GM21526 (cell line): Measurements from ENCODE around the gene SLC1A2.
A peak's percentile ranks its signal among the peaks of the same experiment; 100 is the strongest.

Experiments
- ATAC-seq: cut with Tn5 transposase; IDR thresholded peaks from one replicate; pipeline ENCODE4 v1.9.1; 2021; ENCODE audit warnings: moderate library complexity; ENCODE audit not compliant: unreplicated experiment, low FRiP score

Gene SLC1A2

DNA sequence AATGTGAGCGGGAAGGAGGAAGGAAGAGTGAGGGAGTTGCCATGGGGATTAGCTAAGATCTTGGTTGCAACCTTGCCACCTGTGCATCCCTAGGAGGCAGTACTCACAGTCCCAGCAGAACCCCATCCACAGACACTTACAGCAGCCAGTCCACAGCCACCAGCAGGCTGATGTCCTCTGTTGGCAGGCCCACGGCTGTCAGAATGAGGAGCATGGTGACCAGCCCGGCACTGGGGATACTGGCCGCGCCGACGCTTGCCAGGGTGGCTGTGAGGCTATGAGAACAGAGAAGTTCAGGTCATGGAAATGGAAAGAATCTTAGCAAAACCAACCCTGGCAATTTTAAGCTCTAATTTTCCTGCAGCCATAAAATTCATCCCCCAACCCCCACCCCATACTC lies 138.6 kb downstream of the SLC1A2 start:
- ATAC-seq: no peak

DNA sequence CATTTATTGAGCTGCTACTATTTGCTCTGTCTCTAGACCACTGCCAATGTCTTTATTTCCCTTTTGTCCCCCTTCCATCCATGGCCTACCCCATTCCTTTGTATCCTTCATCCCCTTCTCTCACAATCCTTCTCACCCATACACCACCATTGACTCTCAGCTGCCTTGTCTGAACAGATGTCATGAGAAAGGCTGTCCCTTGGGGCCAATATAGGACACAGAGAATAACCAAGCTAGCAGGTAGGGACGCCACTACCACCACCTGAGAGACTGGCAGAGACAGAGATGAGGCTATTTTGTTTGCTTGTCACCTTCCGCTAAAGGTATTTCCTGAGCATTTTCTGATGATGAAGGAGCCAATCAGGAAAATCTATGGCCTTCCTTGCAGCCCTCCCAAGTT lies 141.5 kb downstream of the SLC1A2 start:
- ATAC-seq: no peak

DNA sequence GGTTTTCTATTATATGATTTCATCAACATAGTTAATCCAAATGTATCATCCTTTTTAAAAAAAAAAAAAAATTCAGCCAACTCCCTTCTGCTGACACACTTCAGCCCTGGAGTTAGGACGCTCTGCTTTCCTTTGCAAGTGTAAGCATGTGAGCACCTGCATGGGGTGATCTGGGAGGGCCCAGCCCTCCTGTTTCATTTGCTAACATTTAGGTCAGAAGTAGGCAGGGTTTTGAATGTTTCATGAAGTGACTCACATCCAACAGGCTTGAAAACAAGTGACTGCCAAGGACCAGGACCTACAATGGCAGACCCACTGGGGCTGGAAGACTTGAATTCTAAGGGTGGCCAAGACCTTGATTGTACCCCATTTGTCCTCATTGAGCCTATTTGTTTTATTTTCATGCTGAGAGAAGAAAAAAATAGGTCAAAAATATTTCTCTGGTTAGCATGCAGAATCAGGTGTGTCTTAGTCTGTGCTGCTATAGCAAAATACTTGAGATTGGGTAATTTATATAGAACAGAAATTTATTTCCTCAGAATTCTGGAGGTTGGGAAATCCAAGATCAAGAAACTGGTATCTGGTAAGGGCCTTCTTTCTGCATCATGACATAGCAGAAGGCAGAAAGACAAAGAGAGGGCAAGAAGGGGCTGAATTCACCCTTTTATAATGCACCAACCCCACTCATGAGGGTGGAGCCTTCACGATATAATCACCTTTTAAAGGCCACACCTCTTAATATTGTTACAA lies 142.8 kb downstream of the SLC1A2 start:
- no peak for ATAC-seq

- ATAC-seq: no peak
These were observed 143.6 kb downstream of the SLC1A2 start for GRCh38 chr11:35275786-35276170.

DNA sequence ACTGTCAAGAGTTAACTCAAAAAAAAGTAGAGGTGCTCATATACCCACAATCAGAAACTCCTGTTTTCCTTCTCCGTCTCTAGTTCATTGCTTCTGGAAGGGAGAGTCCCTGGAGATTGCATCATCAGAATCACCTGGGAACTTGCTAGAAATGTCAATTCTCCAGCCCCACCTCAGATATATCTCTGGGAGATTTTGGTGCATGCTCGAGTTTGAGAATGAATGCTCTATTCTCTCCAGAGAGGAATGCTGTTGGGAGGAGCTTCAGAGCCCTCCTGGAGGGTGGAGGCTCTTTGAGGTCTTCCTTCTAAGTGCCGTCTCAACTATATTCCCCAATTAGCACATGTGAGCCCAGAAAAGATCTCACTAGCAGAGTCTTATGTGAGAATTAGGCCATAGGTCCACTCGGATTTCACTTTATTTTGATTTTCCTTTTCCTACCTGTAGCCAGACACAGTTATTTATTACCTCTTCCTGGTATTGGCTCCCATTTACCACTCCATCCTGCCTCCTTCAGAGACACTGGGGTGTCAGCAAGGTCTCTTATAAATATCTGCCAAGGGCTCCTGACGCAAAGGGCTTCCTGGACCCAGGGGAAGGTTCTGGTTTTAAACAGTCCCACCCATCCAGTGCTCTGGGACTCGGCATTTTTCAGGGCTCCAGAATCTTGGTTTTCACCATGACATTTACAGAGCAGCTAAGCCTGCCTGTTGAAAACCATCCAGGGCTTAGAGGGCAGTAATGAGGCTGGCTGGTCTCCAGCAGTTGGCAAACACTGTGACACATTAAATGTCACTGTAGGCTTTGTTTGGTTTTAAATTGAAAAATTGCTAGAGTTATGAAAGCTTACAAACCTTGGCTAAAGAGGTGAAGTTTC lies 144.2 kb downstream of the SLC1A2 start:
- no peak for ATAC-seq

- ATAC-seq: peak; percentile 76
These were observed 146.9 kb downstream of the SLC1A2 start for GRCh38 chr11:35272391-35272902.

GRCh38 chr11:35271031-35271430 lies 148.3 kb downstream of the SLC1A2 start:
- ATAC-seq: no peak

GRCh38 chr11:35270342-35270741 lies 149.0 kb downstream of the SLC1A2 start:
- no peak for ATAC-seq

DNA sequence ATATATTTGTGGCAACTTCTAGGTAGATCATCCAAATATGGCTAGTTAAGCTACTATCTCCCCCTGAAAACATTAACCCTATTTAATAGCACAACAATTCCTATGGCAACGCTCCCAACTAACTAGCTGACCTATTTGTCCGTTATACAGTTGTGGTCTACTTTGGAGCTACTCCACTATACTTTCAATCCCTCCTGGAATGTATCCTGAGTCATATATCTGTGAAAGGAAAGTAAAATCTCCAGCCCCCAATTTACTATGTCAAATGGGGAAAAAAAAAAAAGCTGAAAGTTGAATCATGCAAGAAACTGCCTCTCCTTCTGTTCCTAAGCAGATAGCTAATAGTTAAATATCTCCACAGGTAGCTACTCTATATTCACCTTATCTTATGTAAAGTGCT lies 151.9 kb downstream of the SLC1A2 start:
- ATAC-seq: no peak

- ATAC-seq: no peak
These were observed 153.5 kb downstream of the SLC1A2 start for GRCh38 chr11:35265755-35266454.

DNA sequence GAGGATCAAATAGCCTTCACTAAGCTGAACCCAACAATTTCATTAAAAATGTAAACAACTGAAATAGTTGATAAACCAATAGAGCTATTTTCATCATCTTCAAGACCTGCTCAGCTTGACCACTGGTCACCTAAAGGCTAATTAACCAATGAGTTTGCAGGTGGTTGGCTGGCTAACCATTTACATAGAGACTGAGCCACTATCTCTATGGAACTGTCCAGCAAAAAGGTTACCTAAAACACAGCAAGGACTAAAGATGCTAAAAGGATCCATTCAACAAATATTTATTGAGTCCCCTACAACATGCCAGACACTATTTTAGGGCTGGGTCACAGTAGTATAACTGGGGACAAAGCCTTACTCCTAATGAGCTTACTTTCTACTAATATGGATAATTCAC lies 156.6 kb downstream of the SLC1A2 start:
- no peak for ATAC-seq

DNA sequence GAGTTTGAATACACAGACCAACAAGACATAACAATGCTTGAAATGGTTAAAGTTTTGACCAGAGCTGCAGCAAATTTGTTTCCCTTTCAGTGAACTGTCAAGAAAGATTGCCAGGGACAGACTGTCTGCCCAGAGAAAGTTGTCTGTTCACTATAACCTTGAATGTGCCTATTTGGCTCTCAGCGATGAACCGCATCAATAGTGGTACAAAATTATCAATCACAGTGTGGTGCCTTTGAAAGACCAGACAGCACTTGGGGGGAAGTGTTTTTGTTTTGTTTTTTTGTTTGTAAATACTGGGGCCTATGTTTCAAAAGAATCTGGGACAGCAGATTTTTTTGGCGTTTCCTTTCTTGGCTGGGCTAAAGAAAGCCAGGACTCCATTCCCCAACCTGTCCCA lies 157.3 kb downstream of the SLC1A2 start:
- no peak for ATAC-seq

DNA sequence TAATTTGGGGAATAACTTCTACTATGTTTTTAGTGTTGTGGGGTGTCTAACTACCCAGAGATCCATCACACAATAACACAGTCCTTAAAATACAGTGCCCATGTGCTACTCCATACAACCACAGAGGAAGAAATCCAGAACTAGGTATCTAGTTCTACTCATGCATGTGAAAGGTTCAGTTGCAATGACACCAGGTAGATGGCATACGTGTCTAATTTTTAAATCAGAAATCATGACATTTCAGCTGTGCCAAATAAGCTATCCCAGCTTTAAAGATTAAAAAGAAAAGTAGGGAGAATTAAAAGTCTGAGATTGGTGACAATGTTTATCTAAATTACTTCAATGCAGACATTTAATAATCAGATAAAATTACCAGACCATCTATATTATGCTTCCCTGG lies 158.2 kb downstream of the SLC1A2 start:
- ATAC-seq: no peak

GRCh38 chr11:35260342-35260985 lies 158.9 kb downstream of the SLC1A2 start:
- no peak for ATAC-seq

DNA sequence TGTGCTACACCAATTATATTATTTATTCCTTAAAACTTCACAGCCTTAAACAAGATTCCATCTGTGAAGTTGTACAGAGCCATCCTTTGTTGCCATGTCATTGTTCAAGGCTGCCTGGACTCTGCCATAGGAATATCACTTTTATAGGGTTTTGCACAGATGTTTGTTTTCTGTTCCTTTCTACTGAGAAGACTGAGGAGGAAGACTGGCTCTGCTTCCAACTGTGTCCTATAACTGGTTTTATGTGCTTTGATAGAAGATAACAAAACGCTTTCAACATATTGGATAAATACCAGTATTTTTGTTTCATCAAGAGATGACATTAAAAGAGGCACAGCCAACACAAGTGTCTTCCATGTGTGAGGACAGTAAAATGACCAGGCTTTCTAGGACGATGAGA lies 159.8 kb downstream of the SLC1A2 start:
- no peak for ATAC-seq

DNA sequence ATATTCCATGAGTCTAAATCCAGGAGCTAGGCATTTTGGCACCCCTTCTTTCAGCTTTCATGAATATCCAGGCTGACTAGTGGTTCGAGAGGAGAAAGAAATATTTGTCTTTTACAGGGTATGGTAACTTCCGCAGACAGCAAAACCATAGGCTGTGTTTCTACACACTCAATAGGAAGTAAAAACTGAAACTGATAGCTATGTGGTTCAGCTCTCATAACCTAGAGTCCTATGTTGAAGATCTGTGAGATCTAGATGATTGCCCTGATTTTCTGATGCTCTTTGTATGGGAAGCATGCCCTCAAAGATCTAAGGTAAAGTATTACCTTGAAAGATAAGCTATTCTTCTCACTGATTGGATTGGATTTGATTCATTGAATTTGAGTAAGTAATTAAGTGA lies 162.1 kb downstream of the SLC1A2 start:
- ATAC-seq: peak; percentile 100

DNA sequence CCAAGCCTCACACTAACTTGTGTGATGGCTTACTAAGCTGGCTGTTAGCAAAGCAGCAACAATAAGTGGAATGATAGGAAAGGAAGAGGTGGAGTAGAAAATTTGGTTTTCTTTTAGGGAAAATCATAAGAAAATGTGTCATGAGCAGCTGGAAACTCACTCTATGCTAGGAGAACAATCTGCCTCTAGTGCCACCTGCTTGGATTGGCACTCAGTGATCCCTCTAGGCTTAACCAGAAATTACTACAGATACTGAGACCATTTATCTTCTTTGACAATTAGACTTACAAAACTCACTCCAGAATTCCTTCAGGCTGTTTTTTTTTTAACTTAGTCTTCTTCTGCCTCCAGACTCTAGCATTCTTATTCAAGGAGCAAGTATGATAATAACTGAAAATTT lies 163.1 kb downstream of the SLC1A2 start:
- no peak for ATAC-seq

DNA sequence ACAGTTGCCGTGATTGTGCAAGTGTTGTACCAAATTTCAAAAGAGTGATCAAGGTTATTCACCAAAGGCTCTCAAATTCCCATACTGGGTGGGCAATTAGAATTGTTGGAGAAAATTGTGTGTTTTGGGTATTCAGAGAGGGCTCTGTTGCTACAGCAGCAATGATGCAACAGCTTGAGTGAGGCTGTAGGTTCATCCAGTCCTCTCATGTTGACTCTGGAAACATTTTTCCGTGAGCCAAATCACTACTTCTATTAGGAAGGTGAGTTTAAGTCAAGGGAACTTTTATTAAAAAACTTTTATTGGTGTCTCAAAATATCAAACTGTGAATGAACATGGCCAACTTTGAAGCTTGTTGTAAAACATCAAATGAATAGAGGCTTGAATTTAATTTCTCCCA lies 163.8 kb downstream of the SLC1A2 start:
- no peak for ATAC-seq

GRCh38 chr11:35253237-35253636 lies 166.1 kb downstream of the SLC1A2 start:
- no peak for ATAC-seq

GRCh38 chr11:35250621-35251020 lies 168.7 kb downstream of the SLC1A2 start:
- ATAC-seq: no peak

GRCh38 chr11:35250192-35250591 lies 169.2 kb downstream of the SLC1A2 start:
- ATAC-seq: no peak
